SW480 (cell line): ENCODE results near the gene PCBP3.

Source experiments
- DNase-seq: peaks from one replicate; pipeline ENCODE4 v3.0.0-alpha.2; 2016; ENCODE audit warnings: low spot score

PCBP3 gene

GRCh38 chr21:45875416-45875760 lies 231.9 kb downstream of the PCBP3 start:
- no peak for DNase-seq

GRCh38 chr21:45875881-45876280 lies 232.4 kb downstream of the PCBP3 start:
- no peak for DNase-seq

GRCh38 chr21:45876381-45877170 lies 233.1 kb downstream of the PCBP3 start:
- DNase-seq: no peak

GRCh38 chr21:45877171-45877438 lies 233.6 kb downstream of the PCBP3 start:
- DNase-seq: no peak

GRCh38 chr21:45877821-45878469 lies 234.4 kb downstream of the PCBP3 start:
- DNase-seq: no peak

- peak; percentile 69 for DNase-seq
Measured at GRCh38 chr21:45880097-45881068, 236.9 kb downstream of the PCBP3 start.

- DNase-seq: no peak
Measured at GRCh38 chr21:45882645-45883044, 239.1 kb downstream of the PCBP3 start.

- no peak for DNase-seq
Measured at GRCh38 chr21:45883090-45883489, 239.6 kb downstream of the PCBP3 start.

- DNase-seq: no peak
Measured at GRCh38 chr21:45885597-45885929, 242.0 kb downstream of the PCBP3 start.

GRCh38 chr21:45885930-45886601 lies 242.5 kb downstream of the PCBP3 start:
- DNase-seq: peak; percentile 56

- DNase-seq: no peak
Measured at GRCh38 chr21:45886610-45887026, 243.1 kb downstream of the PCBP3 start.

- DNase-seq: no peak
Measured at GRCh38 chr21:45887120-45887611, 243.6 kb downstream of the PCBP3 start.

- no peak for DNase-seq
Measured at GRCh38 chr21:45887788-45888187, 244.3 kb downstream of the PCBP3 start.

GRCh38 chr21:45888386-45889009 lies 245.0 kb downstream of the PCBP3 start:
- no peak for DNase-seq

GRCh38 chr21:45889256-45889655 lies 245.7 kb downstream of the PCBP3 start:
- no peak for DNase-seq

- no peak for DNase-seq
Measured at GRCh38 chr21:45889961-45890360, 246.4 kb downstream of the PCBP3 start.

GRCh38 chr21:45891388-45892155 lies 248.0 kb downstream of the PCBP3 start:
- no peak for DNase-seq

- DNase-seq: no peak
Measured at GRCh38 chr21:45892156-45892915, 248.8 kb downstream of the PCBP3 start.

GRCh38 chr21:45892916-45893739 lies 249.6 kb downstream of the PCBP3 start:
- DNase-seq: no peak
